Endothelial cell of umbilical vein (primary cell): ENCODE measurements around the gene E2F4. TPM values are rescaled to one million over a fixed set of nuclear protein-coding genes. Genes with fewer than 3 reads are reported as not detected.

ENCODE experiments used
- BruUV-seq: library from RNA; stranded (reverse); fragments of 400-500 nt; replicated peaks from 2 replicates; lab custom pipeline; 2021; lab: Mats Ljungman, UMichigan
- CTCF ChIA-PET: fragments of 300-600, 350-600 bp; sonication (Branson Sonifier 250); formaldehyde crosslinking; loops from one replicate; lab custom pipeline; 2021; ENCODE audit warnings: antibody characterized with exemption, inconsistent platforms; lab: Charles Lee
- POLR2A ChIA-PET: fragments of 300-600, 350-600 bp; sonication (Branson Sonifier 250); formaldehyde crosslinking; loops from one replicate; lab custom pipeline; 2021; ENCODE audit warnings: antibody characterized with exemption, inconsistent platforms; lab: Charles Lee
- DNase-seq: peaks from one replicate; pipeline ENCODE4 v3.0.0-alpha.2; 2011; ENCODE audit warnings: low read depth, low spot score
- FAIRE-seq: peaks from 2 replicates; lab custom pipeline; 2011; peaks lifted over from hg19 to GRCh38; lab: Jason Lieb, UNC
- H2AFZ ChIP-seq: 2 replicates; pipeline ENCODE4 v1.6.0; 2012; ENCODE audit warnings: low read depth, low read length, control low read depth, inconsistent platforms
- H3K27ac ChIP-seq: 2 replicates; pipeline ENCODE4 v1.5.1; 2011; ENCODE audit warnings: low read depth, mild to moderate bottlenecking, control low read depth, low read length, moderate library complexity; ENCODE audit not compliant: insufficient read depth
- H3K27me3 ChIP-seq, 2 experiments: 2 replicates each; pipeline versions ENCODE4 v1.6.0 to v1.6.1; 2011; ENCODE audit warnings: low read length in 2 of 2, mixed read lengths in 1 of 2; ENCODE audit not compliant: control insufficient read depth in 2 of 2, insufficient read depth in 2 of 2
- H3K36me3 ChIP-seq, 2 experiments: 2 replicates in 1 of 2; 3 replicates in 1 of 2; pipeline ENCODE4 v1.5.1; 2011; ENCODE audit warnings: low read length in 2 of 2, mild to moderate bottlenecking in 1 of 2, moderate library complexity in 1 of 2; ENCODE audit not compliant: control insufficient read depth in 2 of 2, insufficient read depth in 2 of 2; ENCODE audit errors: extremely low read depth in 1 of 2
- H3K4me1 ChIP-seq: 3 replicates; pipeline ENCODE4 v1.5.1; 2011; ENCODE audit warnings: mild to moderate bottlenecking, low read length; ENCODE audit not compliant: control insufficient read depth, insufficient read depth; ENCODE audit errors: extremely low read depth
- H3K4me2 ChIP-seq: 2 replicates; pipeline ENCODE4 v1.6.1; 2011; ENCODE audit warnings: low read length, control low read depth, mixed read lengths; ENCODE audit not compliant: insufficient read depth
- H3K4me3 ChIP-seq, 3 experiments: fragments of 200-600 bp in 1 of 3; sonication (generic), shearing (Covaris generic) in 1 of 3; replicated peaks in 1 of 3; 2 replicates each; pipeline ENCODE4 v1.5.1; 2011 to 2016; ENCODE audit warnings: control low read depth in 3 of 3, low read length in 3 of 3, mild to moderate bottlenecking in 2 of 3, inconsistent platforms in 1 of 3, low read depth in 1 of 3, moderate library complexity in 1 of 3; ENCODE audit not compliant: insufficient read depth in 1 of 3
- H3K79me2 ChIP-seq: 2 replicates; pipeline ENCODE4 v1.6.0; 2012; ENCODE audit warnings: low read length, inconsistent platforms; ENCODE audit not compliant: control insufficient read depth, insufficient read depth
- H3K9ac ChIP-seq: replicated peaks from 2 replicates; pipeline ENCODE3; 2011; ENCODE audit warnings: low read length, control low read depth; ENCODE audit not compliant: insufficient read depth; ENCODE audit errors: extremely low read depth
- H3K9me1 ChIP-seq: replicated peaks from 3 replicates; pipeline ENCODE4 v1.6.0; 2011; ENCODE audit warnings: mild to moderate bottlenecking, low read length; ENCODE audit not compliant: control insufficient read depth, insufficient read depth; ENCODE audit errors: extremely low read depth
- H3K9me3 ChIP-seq: replicated peaks from 2 replicates; pipeline ENCODE4 v1.5.1; 2012; ENCODE audit warnings: low read length, inconsistent platforms; ENCODE audit not compliant: control insufficient read depth, insufficient read depth
- H4K20me1 ChIP-seq: replicated peaks from 2 replicates; pipeline ENCODE3; 2011; ENCODE audit warnings: mild to moderate bottlenecking, low read length; ENCODE audit not compliant: control insufficient read depth, insufficient read depth; ENCODE audit errors: extremely low read depth
- CTCF ChIP-seq, 2 donors: IDR thresholded peaks; 1 replicate in 1 of 2; 2 replicates in 1 of 2; pipeline ENCODE4 v1.5.1; 2011; ENCODE audit warnings: low read length in 2 of 2, mild to moderate bottlenecking in 2 of 2, moderate library complexity in 2 of 2, control low read depth in 1 of 2, inconsistent platforms in 1 of 2, low read depth in 1 of 2; ENCODE audit not compliant: insufficient read depth in 1 of 2; ENCODE audit errors: extremely low read depth in 1 of 2
- EZH2 ChIP-seq: IDR thresholded peaks from 2 replicates; pipeline ENCODE4 v1.6.1; 2012; ENCODE audit warnings: borderline replicate concordance, low read depth, mild to moderate bottlenecking, moderate library complexity, low read length, inconsistent platforms; ENCODE audit not compliant: severe bottlenecking
- FOS ChIP-seq: IDR thresholded peaks from 2 replicates; pipeline ENCODE4 v1.6.1; 2011; ENCODE audit warnings: mild to moderate bottlenecking, low read length, moderate library complexity, borderline replicate concordance; ENCODE audit not compliant: insufficient read depth
- GATA2 ChIP-seq: IDR thresholded peaks from 2 replicates; pipeline ENCODE4 v1.7.0; 2011; ENCODE audit warnings: low read depth, mild to moderate bottlenecking, moderate library complexity, mixed read lengths, low read length; ENCODE audit not compliant: insufficient read length, insufficient read depth
- JUN ChIP-seq: IDR thresholded peaks from 2 replicates; pipeline ENCODE4 v1.6.1; 2011; ENCODE audit warnings: borderline replicate concordance, low read depth; ENCODE audit not compliant: insufficient read length, insufficient read depth
- MAX ChIP-seq: IDR thresholded peaks from 2 replicates; pipeline ENCODE4 v1.6.1; 2011; ENCODE audit not compliant: insufficient read depth, insufficient read length
- MYC ChIP-seq: IDR thresholded peaks from one replicate; pipeline ENCODE4 v1.6.1; 2011; ENCODE audit warnings: mild to moderate bottlenecking, low read depth, low read length
- POLR2A ChIP-seq: IDR thresholded peaks from 2 replicates; pipeline ENCODE4 v1.6.1; 2012; ENCODE audit warnings: low read depth, mild to moderate bottlenecking, control low read depth, low read length
- POLR2AphosphoS5 ChIP-seq: IDR thresholded peaks from 2 replicates; pipeline ENCODE4 v1.6.1; 2012; ENCODE audit warnings: low read depth, mild to moderate bottlenecking, control low read depth, low read length, moderate library complexity; ENCODE audit not compliant: insufficient read depth
- dilution Hi-C: fragments of 300-500 bp; cut with MboI; formaldehyde crosslinking; loops from one replicate; pipeline ENCODE4 v1.15.0; 2019; ENCODE audit warnings: low sequenced_read_pairs; ENCODE audit not compliant: extremely low pct_ligation_motif_present
- intact Hi-C: fragments of 100-400 bp; cut with micrococcal nuclease; formaldehyde crosslinking; loops from one replicate; pipeline ENCODE4 v1.10.0; 2022
- polyA plus RNA-seq, 4 experiments: library from polyadenylated mRNA; depleted of rRNA in 3 of 4; stranded (reverse) in 3 of 4; unstranded in 1 of 4; fragments of >200 nt; gene quantifications; 2 replicates each; pipeline versions ENCODE4 v1.2.1 to v1.2.3, GENCODE V29; 2011 to 2012; ENCODE audit warnings: missing spikeins in 1 of 4
- total RNA-seq: library from RNA; stranded (reverse); gene quantifications from 2 replicates; pipeline ENCODE4 v1.2.3, GENCODE V29; 2021

The E2F4 gene
- total and polyA plus RNA-seq, 2 donors (not counting 3 experiments of a cell fraction or from before 2014, with no cell fraction given): 112 to 168 TPM

- FAIRE-seq (no peak), DNase-seq (no peak)
- no peak overlapping the region for H2AFZ ChIP-seq
- no peaks in the 10 kb centered on the region for H3K9me1 ChIP-seq
- intact Hi-C loops: no loop called here
- dilution Hi-C loops: no loop called here
- H3K4me3 ChIP-seq: no peak overlapping the region
- H3K79me2 ChIP-seq: no peaks in the 10 kb centered on the region
- H3K27me3 ChIP-seq: no peaks in the 10 kb centered on the region
- CTCF ChIA-PET: interaction anchor here (0.6 to 1.2 kb wide), 3 partner anchors 10 to 20 kb away, joined by 3 read pairs; no protein-coding TSS in a partner anchor
- no peak overlapping the region for H3K27ac ChIP-seq
- H3K36me3 ChIP-seq: peaks cover 0 to 35% of the 10 kb centered on the region in 2 experiments
- BruUV-seq: no TSS peak
- H4K20me1 ChIP-seq: no peaks in the 10 kb centered on the region
- no peak overlapping the region for H3K9ac ChIP-seq
- H3K9me3 ChIP-seq: no peaks in the 10 kb centered on the region
- TF ChIP-seq JUN (no peak), GATA2 (no peak), EZH2 (no peak), CTCF (IDR thresholded peaks at IDR 0.05; ENCODE audit: extremely low read depth in 1 of 2, insufficient read depth in 1 of 2, low read depth in 1 of 2, low read length in 2 of 2) (no peak), MAX (no peak), FOS (no peak), POLR2AphosphoS5 (no peak), POLR2A (no peak), MYC (no peak)
- no peak overlapping the region for H3K4me2 ChIP-seq
- H3K4me1 ChIP-seq: no peaks in the 10 kb centered on the region
- POLR2A ChIA-PET: no interaction called here
Observed at GRCh38 chr16:67204076-67204475, 12.1 kb downstream of the E2F4 start.
